NCI-H345 (cell line): ENCODE results near the gene ADCY2.

Experiments used
- DNase-seq: peaks from one replicate; lab custom pipeline; 2025; lab: John Stamatoyannopoulos, UW

ADCY2 gene

DNA sequence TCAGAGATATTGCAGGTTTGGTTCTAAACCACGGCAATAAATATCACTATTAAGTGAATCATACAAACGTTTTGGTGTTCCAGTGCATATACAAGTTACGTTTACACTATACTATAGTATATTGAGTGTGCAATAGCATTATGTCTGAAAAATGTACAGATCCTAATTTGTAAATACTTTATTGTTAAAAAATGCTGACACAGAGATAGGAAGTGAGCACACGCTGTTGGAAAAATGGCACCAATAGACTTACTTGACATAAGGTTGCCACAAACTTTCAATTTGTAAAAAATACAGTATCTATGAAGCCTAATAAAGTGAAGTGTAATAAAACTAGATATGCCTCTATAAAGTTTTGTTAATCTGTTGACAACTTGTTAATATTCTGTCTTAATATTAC lies 439.0 kb downstream of the ADCY2 start:
- DNase-seq = no peak

DNA sequence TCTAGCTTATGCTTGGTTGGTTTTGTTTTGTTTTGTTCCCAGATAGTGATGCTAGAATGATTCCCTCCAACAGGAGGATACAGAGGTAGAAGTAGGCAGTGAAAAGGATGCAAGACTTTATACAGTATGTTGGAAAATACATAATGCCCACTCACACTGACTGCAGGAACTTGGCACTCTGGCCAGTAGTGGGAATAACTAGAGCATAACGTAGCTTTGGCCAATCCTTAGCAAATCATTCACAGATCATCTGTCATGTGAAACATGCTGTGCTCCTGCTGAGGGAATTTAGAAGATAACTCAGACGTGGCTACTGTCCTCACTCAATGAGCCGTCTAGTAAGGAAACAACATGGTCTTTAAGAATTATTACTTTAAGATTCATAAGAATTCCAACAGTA lies 441.5 kb downstream of the ADCY2 start:
- DNase-seq = no peak

DNA sequence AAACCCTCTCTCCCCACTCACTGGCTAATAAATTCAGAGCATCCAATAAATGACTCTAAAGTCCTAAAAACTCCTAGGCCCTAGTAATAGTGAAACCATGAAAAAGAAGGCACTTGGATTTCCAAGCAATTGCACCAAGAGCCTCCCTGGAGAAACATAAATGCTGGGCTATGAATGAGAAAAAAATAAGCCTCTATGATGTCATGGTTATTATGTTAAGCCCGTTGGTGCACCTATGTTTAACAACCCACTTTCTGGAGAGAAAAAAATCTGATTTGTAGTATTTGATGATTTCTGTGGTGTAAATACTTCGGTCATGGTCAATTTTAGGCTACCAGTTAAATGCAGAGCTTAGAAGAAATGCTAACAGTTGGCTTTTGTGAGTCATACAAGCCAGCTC lies 446.6 kb downstream of the ADCY2 start:
- DNase-seq = no peak

DNA sequence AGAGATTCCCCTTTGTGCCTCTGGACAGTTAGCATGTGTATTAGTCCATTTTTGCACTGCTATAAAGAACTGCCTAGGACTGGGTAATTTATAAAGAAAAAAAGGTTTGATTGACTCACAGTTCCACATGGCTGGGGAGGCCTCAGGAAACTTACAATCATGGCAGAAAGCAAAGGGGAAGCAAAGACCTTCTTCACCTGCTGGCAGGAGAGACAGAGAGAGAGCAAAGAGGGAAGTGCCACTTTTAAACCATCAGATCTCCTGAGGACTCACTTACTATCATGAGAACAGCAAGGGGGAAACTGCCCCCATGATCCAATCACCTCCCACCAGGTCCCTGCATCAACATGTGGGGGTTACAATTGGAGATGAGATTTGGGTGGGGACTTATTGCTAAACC lies 449.0 kb downstream of the ADCY2 start:
- DNase-seq = no peak

DNA sequence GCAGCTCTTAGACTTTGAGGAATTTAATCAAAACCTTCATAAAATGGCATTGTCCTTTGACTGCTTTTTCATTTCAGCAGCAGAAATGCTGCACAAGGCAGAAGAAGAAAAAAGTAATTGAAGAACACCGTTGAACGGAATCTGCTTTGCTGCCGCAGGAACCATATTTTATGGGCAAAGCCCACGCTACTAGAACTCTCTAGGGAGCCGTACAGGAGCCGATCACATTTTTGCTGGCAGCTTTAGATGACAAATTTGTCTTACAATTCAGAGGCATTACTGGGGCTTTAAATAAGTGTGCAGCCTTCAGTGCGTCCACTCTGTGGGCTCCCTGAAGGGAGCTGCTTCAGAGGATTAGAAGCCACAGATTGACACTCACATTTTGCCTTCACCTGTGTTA lies 449.6 kb downstream of the ADCY2 start:
- no peak for DNase-seq

DNA sequence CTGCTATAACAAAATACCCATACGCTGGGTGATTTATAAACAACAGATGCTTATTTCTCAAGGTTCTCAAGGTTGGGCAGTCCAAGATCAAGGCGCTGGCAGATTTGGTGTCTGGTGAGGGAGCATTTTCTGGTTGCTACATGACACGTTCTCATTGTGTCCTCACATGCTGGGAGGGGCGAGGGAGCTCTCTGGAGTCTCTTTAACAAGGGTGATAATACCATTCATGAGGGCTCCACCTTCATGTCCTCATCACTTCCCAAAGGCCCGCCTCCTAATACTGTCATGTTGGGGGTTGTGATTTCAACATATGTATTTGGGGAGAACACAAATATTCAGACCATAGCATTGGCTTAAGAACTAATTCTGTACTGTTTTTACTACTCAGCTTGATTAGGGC lies 450.4 kb downstream of the ADCY2 start:
- DNase-seq = no peak

DNA sequence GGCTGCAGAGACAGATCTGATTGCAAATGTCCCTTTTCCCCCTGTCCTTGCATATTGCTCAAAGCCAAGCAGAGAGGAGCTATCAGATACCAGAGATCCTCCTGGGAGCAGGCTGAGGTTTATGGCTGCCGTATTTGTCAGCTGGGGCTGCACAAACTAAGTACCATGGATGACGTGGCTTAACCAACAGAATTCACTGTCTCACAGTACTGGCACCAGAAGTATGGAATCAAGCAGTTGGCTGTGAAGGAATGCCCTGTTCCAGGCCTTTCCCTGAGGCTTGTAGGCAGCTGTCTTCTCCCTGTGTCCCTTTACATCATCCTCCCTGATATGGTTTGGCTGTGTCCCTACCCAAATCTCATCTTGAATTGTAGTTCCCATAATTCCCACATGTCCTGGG lies 452.4 kb downstream of the ADCY2 start:
- no peak for DNase-seq

DNA sequence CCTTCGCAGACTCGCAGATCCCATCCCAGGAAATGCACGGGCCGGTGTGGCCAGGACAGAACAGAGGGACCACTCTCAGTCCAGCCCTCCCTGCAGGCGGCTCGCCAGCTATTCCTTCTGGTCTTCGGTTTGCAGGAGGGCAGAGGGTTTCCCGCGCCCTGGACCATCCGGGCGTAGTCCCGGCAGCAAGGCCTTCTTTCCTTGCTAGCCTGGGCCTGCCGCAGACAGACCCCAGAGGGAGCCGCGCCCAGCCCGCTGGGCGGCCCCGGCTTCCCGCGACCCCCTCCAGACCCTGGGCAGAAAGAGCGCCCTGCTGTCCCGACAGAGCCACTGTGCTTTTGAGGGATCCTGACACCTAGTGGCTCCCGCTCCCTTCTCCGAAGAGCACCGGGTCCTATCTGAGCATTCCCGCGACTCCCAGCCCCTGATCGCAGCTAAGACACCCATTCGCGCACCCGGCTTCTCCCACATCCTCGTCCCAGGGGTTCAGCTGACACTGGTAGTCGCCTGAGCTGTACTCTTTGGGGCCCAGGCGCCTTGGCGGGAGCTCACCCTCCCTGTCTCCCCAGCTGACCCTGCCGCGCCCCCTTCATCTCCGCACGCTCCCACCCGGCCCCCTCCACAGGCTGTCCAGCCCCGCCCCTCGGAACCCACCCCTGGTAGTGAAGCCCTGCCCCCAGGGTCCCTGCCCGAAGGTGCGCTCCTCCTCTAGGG lies 453.9 kb downstream of the ADCY2 start:
- DNase-seq = peak; percentile 28

DNA sequence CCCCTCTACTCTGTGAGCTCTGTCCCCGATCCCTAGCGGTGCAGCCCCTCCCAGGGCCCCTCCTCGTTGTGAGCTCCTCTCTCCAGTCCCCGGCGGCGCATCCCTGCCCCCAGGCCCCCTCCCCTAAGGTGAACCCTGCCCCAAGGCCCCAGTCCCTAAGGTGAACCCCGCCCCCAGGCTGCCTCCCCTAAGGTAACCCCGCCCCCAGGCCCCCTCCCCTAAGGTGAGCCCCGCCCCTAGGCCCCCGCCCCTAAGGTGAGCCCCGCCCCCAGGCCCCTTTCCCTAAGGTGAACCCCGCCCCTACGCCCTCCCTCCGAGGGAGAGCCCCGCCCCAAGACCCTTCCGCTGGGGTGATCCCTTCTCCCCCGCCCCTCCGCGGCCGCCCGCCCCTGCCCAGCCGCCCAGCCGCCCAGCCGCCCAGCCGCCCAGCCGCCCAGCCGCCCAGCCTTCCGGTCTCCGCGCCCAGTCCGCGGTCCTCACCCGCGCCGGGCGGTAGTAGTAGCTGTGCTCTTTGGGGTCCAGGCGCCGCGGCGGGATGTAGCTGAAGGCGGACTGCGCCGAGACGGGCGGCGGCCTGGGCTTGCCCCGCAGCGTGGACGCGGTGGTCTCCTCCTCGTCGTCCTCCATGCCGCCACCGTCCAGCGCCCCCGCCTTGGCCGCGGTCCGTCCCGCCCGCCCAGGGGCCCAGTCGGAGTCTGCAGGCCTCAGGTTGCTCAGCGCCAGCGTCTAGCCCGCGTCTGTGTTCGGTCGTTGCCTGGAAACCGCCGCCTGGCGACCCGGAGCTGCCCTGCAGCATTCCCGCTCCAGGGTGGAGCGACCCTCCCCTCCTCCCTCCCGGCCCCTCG lies 454.7 kb downstream of the ADCY2 start, which contains the start of gene CFAP90:
Gene CFAP90, minus strand, starts transcription at position 739 of the 845 bp plus-strand sequence. Its CDS starts 112 bp downstream, at position 627.
- peak; percentile 77 for DNase-seq

DNA sequence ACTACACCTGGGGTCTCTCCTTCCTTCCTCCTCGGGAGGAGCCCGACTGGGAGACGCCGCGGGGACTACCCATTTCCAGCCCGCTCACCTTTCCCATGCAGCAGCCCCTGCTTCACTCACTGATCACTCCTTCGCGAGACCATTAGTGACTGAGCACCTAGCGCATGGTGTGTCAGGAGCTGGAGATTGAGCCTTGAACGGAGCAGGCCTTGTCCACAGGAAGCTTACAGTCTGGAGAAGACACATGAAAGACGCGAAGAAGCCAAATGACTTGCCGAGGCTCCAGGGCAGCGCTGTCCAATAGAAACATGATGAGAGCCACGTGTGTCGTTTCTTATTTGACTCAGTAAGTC lies 455.3 kb downstream of the ADCY2 start:
- no peak for DNase-seq

DNA sequence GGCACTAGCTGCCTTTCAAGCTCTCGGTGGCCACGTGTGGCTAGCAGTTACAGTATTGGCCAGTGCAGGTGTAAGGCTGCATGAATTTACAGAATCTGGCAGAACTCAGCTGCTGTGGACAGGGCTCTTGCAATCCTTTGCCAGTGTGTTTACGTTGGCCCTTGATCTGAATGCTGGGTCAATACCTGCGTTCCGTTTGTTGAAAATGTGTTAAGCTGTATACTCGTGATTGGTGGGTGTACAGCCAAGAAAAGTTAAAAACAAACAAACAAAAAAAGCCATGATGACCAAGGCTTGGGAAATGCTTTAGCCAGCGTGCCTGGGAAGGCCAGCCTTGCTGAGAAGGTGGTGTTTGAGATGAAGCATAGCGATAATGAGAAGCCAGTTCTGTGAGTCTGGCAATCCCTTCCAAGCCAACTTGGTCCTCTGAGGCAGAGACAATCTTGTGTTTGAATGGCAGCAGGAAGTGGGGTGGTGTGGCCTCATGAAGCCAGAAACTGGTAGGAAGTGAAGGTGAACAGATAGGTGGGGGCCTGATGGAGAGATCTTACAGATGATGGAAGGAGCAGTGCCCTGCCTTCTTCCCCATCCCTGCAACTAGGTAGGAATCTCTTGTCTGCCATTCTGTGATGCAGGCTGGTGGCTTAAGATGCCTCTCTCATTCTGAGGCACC lies 455.8 kb downstream of the ADCY2 start:
- no peak for DNase-seq

DNA sequence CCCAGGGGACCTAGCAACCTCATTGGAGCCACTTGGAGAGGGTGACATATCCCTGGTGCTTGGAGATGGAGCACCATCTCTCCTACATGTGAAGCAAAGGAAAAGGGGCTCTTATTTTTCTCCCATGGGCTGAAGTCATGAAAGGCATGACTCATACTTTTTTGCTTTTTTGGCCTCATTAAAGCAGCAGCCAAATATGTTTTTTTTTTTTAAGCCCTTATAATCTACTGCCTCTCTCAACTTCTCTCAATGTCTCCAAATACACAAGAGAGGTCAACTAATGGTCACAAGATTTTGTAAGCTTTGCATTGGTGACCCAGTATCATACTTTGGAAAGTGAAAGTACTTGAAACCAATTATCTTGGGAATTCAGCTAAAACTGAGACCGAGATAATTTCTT lies 456.6 kb downstream of the ADCY2 start:
- no peak for DNase-seq

DNA sequence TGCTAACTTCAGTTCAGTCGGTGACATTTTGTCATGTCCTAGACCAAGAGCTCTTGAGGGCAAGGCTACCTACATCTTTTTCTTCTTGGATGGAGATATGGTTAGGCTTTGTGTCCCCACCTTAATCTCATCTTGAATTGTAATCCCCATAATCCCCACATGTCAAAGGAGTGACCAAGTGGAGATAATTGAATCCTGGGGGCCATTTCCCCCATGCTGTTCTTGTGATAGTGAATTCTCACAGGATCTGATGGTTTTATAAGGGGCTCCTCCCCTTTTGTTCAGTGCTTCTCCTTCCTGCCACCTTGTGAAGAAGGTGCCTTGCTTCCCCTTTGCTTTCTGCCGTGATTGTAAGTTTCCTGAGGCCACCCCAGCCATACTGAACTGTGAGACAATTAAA lies 457.1 kb downstream of the ADCY2 start:
- no peak for DNase-seq

DNA sequence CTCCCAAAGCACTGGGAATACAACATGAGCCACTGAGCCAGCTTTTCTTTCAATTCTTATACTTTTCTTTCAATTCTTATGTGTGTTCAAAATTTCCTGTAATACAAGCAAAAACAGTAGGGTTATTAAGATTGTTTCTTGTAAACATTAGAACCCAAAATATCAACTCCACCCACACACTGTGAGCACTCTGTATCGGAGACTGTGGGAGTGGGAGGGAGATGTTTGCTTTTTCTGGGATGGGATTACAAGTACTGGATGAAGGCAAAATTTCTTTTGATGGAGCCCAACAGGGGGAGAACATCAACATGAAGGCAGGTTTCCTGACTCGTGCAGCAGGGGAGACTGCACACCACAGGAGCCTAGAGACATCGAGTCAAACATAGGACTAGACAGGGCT lies 459.7 kb downstream of the ADCY2 start:
- DNase-seq = peak; percentile 14

DNA sequence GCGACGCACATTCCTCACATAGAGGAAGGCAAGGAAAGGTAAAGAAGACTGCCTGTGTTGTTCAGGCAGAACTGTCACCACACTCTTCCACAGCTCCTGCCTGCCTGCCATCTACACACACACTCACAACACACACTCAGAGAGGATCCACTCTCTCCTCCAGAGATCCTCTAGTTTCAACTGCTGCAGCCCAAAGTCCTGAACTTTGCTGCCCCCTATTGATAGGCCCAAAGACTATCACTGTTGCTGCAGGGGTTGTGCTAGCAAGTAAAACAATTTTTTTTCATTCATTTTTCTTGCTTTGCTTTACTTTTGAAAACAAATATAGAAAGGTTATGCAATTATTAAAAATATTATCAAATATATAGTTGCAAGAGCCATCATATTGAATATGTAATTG lies 460.9 kb downstream of the ADCY2 start:
- peak; percentile 65 for DNase-seq

DNA sequence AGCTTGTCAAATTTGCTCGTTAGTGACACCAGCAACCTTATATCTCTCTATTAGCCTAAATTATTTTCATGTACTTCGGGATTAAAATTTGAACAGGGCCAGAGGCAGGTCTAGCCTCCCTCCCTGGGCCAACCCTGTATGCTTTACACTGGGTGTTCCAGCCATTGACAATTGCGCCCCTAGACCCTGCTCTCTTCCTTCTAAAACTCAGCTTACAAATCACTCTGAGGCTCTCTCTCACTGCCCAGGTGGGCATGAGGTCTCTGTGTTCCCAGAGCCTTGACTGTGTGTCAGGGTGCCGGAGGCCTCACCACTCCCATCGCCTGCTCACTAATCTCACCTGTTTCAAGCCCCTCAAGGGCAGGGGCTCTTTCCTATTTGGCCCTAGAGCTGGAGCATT lies 461.4 kb downstream of the ADCY2 start:
- no peak for DNase-seq

DNA sequence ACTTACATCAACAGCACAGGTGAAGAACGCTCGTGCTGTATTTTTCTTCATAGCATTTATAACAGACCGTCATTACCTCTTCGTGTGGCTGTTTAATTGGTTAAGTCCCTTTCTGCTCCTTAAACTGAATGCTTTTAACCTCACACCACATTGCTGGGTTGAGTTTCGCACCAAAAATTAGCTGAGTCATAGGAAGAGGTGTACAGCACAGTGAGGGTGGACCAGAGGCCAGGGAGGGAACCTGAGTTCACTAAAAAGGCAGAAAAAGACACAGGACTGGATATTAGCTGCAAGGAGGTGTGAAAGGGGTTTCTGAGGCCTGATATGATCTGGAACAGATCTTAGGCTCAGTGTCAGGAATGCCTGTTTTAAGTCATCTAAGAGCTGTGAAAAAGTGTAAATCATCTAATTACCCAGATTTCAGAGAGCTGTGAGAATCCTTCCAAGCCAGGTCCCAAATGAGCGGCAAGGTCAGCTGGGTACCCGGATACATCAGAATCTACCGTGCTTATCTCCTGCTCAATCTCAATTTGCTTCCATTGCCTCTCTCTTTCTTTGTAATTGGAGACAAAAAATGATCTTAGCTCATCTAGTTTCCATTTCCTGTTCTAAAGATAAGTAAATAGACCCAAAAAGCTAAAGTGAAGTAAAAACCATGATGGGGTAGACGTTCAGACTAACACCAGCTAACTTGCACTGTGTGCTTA lies 462.1 kb downstream of the ADCY2 start:
- DNase-seq = no peak

DNA sequence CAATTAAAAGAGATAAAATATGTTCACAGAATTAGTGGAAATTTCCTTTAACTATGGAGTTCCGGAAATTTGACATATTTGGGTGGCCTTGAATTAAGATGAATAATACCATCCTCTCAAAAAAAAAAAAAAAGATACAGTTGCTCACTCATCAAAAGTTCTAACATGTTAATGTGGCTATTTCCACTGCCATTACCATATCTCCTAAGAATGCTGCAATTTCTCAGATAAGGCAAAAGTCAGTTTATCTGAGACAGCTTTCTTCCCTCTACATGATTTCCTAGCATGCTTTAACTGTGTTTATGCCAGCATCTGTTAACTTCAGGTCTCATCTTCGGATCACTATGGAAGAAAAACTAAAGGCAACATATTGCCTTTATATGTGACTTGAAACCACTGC lies 470.3 kb downstream of the ADCY2 start:
- no peak for DNase-seq

DNA sequence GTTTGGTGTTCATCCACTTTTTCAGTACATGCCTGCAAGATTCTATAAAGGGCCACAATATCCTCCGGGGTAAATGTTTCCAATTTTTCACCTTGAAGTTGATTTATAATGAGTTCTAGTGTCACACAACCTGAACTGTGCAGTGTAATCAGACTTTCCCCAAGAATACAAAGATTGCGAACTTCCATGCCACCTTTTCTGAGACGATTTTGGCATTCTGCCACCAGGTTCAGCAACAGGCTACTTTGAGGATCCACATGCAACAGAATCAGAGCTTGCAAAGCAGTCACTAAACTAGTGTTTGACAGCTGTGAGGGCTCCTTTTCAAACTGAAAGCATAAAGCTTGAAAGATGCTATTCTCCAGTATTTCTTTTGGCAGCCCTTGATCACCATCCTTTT lies 471.3 kb downstream of the ADCY2 start:
- no peak for DNase-seq

DNA sequence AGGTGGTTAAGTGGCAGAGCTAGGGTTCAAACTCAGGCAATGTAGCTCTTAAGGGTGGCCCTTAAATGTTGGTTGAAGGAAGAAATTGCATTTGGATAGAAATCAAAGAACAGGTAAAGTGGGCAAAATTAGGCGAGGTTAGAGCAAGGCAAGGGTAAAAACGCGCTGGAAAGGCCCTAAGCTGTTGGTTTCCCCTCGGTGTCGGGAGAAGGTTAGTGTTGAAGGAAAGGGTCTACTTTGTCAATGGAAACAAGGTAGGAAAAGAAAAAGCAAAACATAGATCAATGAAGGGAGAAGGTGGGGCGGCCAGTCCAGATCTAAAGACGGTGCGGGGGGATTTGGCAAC lies 472.5 kb downstream of the ADCY2 start:
- no peak for DNase-seq

DNA sequence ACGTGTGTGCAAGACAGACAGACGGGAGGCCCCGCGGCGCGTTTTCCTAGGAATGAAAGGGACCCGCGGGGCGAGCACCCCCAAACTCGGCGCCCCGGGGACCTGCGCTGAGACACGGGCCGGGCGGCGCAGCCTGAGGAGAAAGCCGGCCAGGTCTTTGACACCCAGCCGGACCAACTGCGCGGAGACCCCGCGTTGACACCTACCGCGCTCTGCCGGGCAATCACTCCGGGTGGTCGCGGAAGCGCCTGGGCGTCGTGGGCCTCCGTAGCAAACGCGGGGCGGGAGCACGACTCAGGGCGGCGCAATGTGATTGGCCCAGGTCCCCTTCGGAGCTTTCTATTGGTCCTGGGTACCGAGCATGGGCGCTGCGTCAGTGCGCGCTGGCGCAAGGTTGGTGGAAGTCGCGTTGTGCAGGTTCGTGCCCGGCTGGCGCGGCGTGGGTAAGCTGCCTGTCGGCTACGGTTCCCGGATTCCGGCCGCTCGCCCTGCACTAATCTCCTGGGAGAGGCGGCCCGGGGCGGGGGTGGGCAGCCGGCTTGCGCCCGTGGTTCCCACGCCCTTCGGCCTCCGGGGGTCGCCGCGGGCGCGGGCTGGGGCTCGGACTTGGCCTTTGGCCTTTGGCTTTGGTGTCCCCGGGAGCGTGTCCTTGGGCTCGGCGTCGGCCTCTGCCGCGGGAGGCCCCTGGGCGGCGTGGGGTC lies 473.0 kb downstream of the ADCY2 start, which contains the start of the genes FASTKD3 and MTRR:
Gene FASTKD3, minus strand, starts transcription at position 259 of the 701 bp plus-strand sequence. CDS start 948 bp downstream, outside the sequence.
Gene MTRR, plus strand, starts transcription at position 376 of the 701 bp plus-strand sequence. CDS start 1,647 bp downstream, outside the sequence.
- DNase-seq = peak; percentile 95
